ENCODE data around the gene SUGP1. TPM values are rescaled to one million over a fixed set of nuclear protein-coding genes. Genes with fewer than 3 reads are reported as not detected.

SUGP1 gene
- polyA plus RNA-seq, 1 donor (not counting 4 experiments of a cell fraction or from before 2014, with no cell fraction given) = 28.6 TPM

DNA sequence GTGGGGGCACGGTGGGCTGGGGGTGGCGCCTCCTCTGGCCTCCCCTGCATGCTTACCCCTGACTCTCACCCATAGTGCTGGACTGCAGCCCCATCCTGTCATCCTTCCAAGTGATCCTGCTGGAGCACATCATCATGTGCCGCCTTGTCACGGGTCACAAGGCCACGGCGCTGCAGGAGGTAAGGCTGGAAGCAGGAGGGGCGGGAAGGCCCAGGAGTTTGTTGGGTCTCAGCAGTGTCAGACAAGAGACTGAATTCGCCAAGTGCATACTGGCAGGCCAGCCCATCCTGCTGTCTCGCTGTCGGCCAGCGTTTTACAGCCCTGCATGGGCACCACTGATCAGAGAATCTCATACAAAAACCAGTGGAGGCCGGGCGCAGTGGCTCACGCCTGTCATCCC lies 23.5 kb upstream of the SUGP1 start:
- no peak for FAIRE-seq

DNA sequence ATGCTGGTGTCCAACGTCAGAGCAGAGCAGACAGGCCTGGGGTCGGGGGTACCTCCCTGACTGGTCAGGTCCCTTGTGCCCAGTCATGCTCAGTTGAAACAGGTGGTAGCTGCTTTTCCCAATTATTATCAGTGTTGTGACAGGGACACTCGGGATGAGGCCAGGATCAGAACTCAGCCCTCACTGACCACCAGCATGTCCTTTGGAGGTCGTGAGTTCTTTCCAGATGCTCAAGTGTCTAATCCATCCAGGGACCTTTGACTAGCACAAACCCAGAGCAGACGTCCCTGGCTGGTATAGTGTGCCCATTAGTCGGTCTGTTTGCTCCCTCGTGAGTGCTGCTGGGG lies 22.7 kb upstream of the SUGP1 start:
- TF ChIP-seq EZH2 (IDR thresholded peaks at IDR 0.05; ENCODE audit: low read length) = no peak
- TF ChIP-seq, protein P1, sequence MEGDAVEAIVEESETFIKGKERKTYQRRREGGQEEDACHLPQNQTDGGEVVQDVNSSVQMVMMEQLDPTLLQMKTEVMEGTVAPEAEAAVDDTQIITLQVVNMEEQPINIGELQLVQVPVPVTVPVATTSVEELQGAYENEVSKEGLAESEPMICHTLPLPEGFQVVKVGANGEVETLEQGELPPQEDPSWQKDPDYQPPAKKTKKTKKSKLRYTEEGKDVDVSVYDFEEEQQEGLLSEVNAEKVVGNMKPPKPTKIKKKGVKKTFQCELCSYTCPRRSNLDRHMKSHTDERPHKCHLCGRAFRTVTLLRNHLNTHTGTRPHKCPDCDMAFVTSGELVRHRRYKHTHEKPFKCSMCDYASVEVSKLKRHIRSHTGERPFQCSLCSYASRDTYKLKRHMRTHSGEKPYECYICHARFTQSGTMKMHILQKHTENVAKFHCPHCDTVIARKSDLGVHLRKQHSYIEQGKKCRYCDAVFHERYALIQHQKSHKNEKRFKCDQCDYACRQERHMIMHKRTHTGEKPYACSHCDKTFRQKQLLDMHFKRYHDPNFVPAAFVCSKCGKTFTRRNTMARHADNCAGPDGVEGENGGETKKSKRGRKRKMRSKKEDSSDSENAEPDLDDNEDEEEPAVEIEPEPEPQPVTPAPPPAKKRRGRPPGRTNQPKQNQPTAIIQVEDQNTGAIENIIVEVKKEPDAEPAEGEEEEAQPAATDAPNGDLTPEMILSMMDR (optimal IDR thresholded peaks at IDR 0.05 in 1 of 3, IDR thresholded peaks at IDR 0.05 in 1 of 3, conservative IDR thresholded peaks at IDR 0.05 in 1 of 3; ENCODE audit: extremely low read depth in 1 of 3, insufficient read depth in 2 of 3, low read length in 3 of 3) = peak in 1 of 3 experiments; percentile 14
- FAIRE-seq (no peak), DNase-seq (ENCODE audit: low read depth, low spot score) (no peak)
- H2AFZ ChIP-seq (ENCODE audit: control insufficient read depth, low read length) = no peak overlapping the region
- dilution Hi-C loops (cut with MboI; ENCODE audit: extremely low pct_ligation_motif_present, low sequenced_read_pairs) = no loop called here
- no peaks in the 10 kb centered on the region for H3K9me1 ChIP-seq (ENCODE audit: control insufficient read depth, extremely low read depth, insufficient read depth, low read length)
- H3K9me3 ChIP-seq (ENCODE audit: control insufficient read depth, low read depth, low read length) = no peaks in the 10 kb centered on the region
- H3K4me3 ChIP-seq (ENCODE audit: control insufficient read depth in 2 of 3, extremely low read depth in 1 of 3, insufficient read depth in 2 of 3, low read depth in 1 of 3, low read length in 3 of 3) = no peak overlapping the region
- H3K9ac ChIP-seq (ENCODE audit: control insufficient read depth, extremely low read depth, insufficient read depth, low read length) = no peak overlapping the region
- H3K4me1 ChIP-seq (ENCODE audit: control insufficient read depth, extremely low read depth, insufficient read depth, low read length) = peaks cover 1% of the 10 kb centered on the region
- H3K79me2 ChIP-seq (ENCODE audit: control insufficient read depth, insufficient read depth, low read length) = no peaks in the 10 kb centered on the region
- H3K36me3 ChIP-seq (ENCODE audit: control insufficient read depth in 2 of 2, extremely low read depth in 1 of 2, insufficient read depth in 2 of 2, low read length in 2 of 2) = peaks cover 27 to 41% of the 10 kb centered on the region in 2 experiments
- no peak overlapping the region for H3K4me2 ChIP-seq (ENCODE audit: control insufficient read depth, extremely low read depth, insufficient read depth, low read depth, low read length)
- H4K20me1 ChIP-seq (ENCODE audit: control insufficient read depth, extremely low read depth, insufficient read depth, low read length) = no peaks in the 10 kb centered on the region
- no peak overlapping the region for H3K27ac ChIP-seq (ENCODE audit: control insufficient read depth, insufficient read depth, low read length)
- H3K27me3 ChIP-seq (ENCODE audit: control insufficient read depth, extremely low read depth, insufficient read depth, low read length) = no peaks in the 10 kb centered on the region

More for the DNA sequence above, 23.5 kb upstream of the SUGP1 start:
- no peak overlapping the region for H3K27ac ChIP-seq (ENCODE audit: control insufficient read depth, insufficient read depth, low read length)
- no peaks in the 10 kb centered on the region for H3K9me3 ChIP-seq (ENCODE audit: control insufficient read depth, low read depth, low read length)
- H3K9me1 ChIP-seq (ENCODE audit: control insufficient read depth, extremely low read depth, insufficient read depth, low read length) = no peaks in the 10 kb centered on the region
- H3K4me2 ChIP-seq (ENCODE audit: control insufficient read depth, extremely low read depth, insufficient read depth, low read depth, low read length) = no peak overlapping the region
- DNase-seq (ENCODE audit: low read depth, low spot score) = no peak
- H3K36me3 ChIP-seq (ENCODE audit: control insufficient read depth in 2 of 2, extremely low read depth in 1 of 2, insufficient read depth in 2 of 2, low read length in 2 of 2) = peaks cover 20 to 42% of the 10 kb centered on the region in 2 experiments
- TF ChIP-seq, protein P1 (optimal IDR thresholded peaks at IDR 0.05 in 1 of 3, IDR thresholded peaks at IDR 0.05 in 1 of 3, conservative IDR thresholded peaks at IDR 0.05 in 1 of 3; ENCODE audit: extremely low read depth in 1 of 3, insufficient read depth in 2 of 3, low read length in 3 of 3) = no peak
- no peak for TF ChIP-seq EZH2 (IDR thresholded peaks at IDR 0.05; ENCODE audit: low read length)
- H3K79me2 ChIP-seq (ENCODE audit: control insufficient read depth, insufficient read depth, low read length) = no peaks in the 10 kb centered on the region
- no peaks in the 10 kb centered on the region for H3K4me1 ChIP-seq (ENCODE audit: control insufficient read depth, extremely low read depth, insufficient read depth, low read length)
- no peak overlapping the region for H3K4me3 ChIP-seq (ENCODE audit: control insufficient read depth in 2 of 3, extremely low read depth in 1 of 3, insufficient read depth in 2 of 3, low read depth in 1 of 3, low read length in 3 of 3)
- no peak overlapping the region for H2AFZ ChIP-seq (ENCODE audit: control insufficient read depth, low read length)
- no peaks in the 10 kb centered on the region for H4K20me1 ChIP-seq (ENCODE audit: control insufficient read depth, extremely low read depth, insufficient read depth, low read length)
- no peak overlapping the region for H3K9ac ChIP-seq (ENCODE audit: control insufficient read depth, extremely low read depth, insufficient read depth, low read length)
- H3K27me3 ChIP-seq (ENCODE audit: control insufficient read depth, extremely low read depth, insufficient read depth, low read length) = no peaks in the 10 kb centered on the region
- dilution Hi-C loops (cut with MboI; ENCODE audit: extremely low pct_ligation_motif_present, low sequenced_read_pairs) = no loop called here
